K562 (cell line): Measurements from ENCODE around the gene TMEM164. TPM values are rescaled to one million over a fixed set of nuclear protein-coding genes. Genes with fewer than 3 reads are reported as not detected.

Experiments used
- ATAC-seq: fragments of 200-7000 bp; cut with Tn5 transposase; 3 replicates; pipeline ENCODE4 v1.9.1; 2020; ENCODE audit warnings: moderate library complexity
- BruUV-seq: library from RNA; stranded (reverse); fragments of 400-500 nt; replicated peaks from 2 replicates; lab custom pipeline; 2021; lab: Mats Ljungman, UMichigan
- CTCF ChIA-PET: fragments of 300-600 bp; formaldehyde crosslinking; extraction: SDS; loops from one replicate; lab custom pipeline; 2021; ENCODE audit warnings: low intra/inter-chr PET ratio; lab: Yijun Ruan, JAX
- POLR2A ChIA-PET: fragments of 300-600, 350-650 bp; sonication (Branson Sonifier 250); formaldehyde crosslinking; extraction: SDS; loops from one replicate; lab custom pipeline; 2021; ENCODE audit warnings: antibody characterized with exemption, inconsistent platforms; lab: Yijun Ruan, JAX
- DNase-seq, 4 experiments: peaks; one replicate each; pipeline versions ENCODE4 v3.0.0 to v3.0.0-alpha.2; 2011 to 2018; ENCODE audit warnings: low spot score in 3 of 4, mixed read lengths in 3 of 4; ENCODE audit errors: extremely low read depth in 1 of 4
- FAIRE-seq: peaks from 2 replicates; lab custom pipeline; 2011; peaks lifted over from hg19 to GRCh38; lab: Jason Lieb, UNC
- H2AFZ ChIP-seq: 2 replicates; pipeline ENCODE4 v1.6.0; 2011; ENCODE audit warnings: low read depth, low read length, control low read depth, inconsistent platforms
- H3K27ac ChIP-seq: fragments of 200-600 bp; 3 replicates; pipeline ENCODE4 v1.8.0; 2011; ENCODE audit warnings: low read depth, mild to moderate bottlenecking, control low read depth, inconsistent platforms, low read length, moderate library complexity, mixed read lengths; ENCODE audit errors: extremely low read depth
- H3K27me3 ChIP-seq, 2 experiments: fragments of 300-600 bp in 1 of 2; 2 replicates in 1 of 2; 3 replicates in 1 of 2; pipeline versions ENCODE4 v1.6.0 to v1.8.0; 2011; ENCODE audit warnings: inconsistent platforms in 2 of 2, low read length in 2 of 2, mild to moderate bottlenecking in 1 of 2, mixed read lengths in 1 of 2, moderate library complexity in 1 of 2; ENCODE audit not compliant: control insufficient read depth in 2 of 2, insufficient read depth in 2 of 2
- H3K36me3 ChIP-seq: fragments of 300-600 bp; 3 replicates; pipeline ENCODE4 v1.8.0; 2011; ENCODE audit warnings: mild to moderate bottlenecking, low read length, inconsistent platforms; ENCODE audit not compliant: control insufficient read depth, insufficient read depth
- H3K4me1 ChIP-seq, 2 experiments: fragments of 200-600 bp in 1 of 2; replicated peaks in 1 of 2; 2 replicates in 1 of 2; 3 replicates in 1 of 2; pipeline versions ENCODE4 v1.5.1 to v1.8.0; 2011; ENCODE audit warnings: inconsistent platforms in 2 of 2, low read length in 2 of 2, mild to moderate bottlenecking in 1 of 2, mixed read lengths in 1 of 2, moderate library complexity in 1 of 2; ENCODE audit not compliant: control insufficient read depth in 2 of 2, insufficient read depth in 2 of 2
- H3K4me2 ChIP-seq: 2 replicates; pipeline ENCODE4 v1.6.1; 2011; ENCODE audit warnings: low read length, control low read depth, inconsistent platforms, mixed read lengths; ENCODE audit not compliant: insufficient read depth
- H3K4me3 ChIP-seq: fragments of 200-600 bp; sonication (generic), shearing (Covaris generic); 2 replicates; pipeline ENCODE4 v1.5.1; 2016; ENCODE audit warnings: control low read depth, inconsistent platforms
- H3K79me2 ChIP-seq: fragments of 200-600 bp; 3 replicates; pipeline ENCODE4 v1.8.0; 2011; ENCODE audit warnings: low read length, inconsistent platforms; ENCODE audit not compliant: control insufficient read depth, insufficient read depth
- H3K9ac ChIP-seq, 2 experiments: 2 replicates each; pipeline versions ENCODE4 v1.6.0 to v1.6.1; 2011; ENCODE audit warnings: low read depth in 2 of 2, low read length in 2 of 2, control low read depth in 1 of 2, inconsistent platforms in 1 of 2, mild to moderate bottlenecking in 1 of 2, mixed read lengths in 1 of 2; ENCODE audit not compliant: insufficient read depth in 1 of 2
- H3K9me1 ChIP-seq: one replicate; pipeline ENCODE4 v1.6.0; 2011; ENCODE audit warnings: inconsistent platforms, mild to moderate bottlenecking, low read length, moderate library complexity; ENCODE audit not compliant: control insufficient read depth, insufficient read depth
- H3K9me3 ChIP-seq: replicated peaks from 2 replicates; pipeline ENCODE4 v1.5.1; 2011; ENCODE audit warnings: low read depth, low read length, inconsistent platforms; ENCODE audit not compliant: control insufficient read depth, insufficient read depth
- H4K20me1 ChIP-seq: replicated peaks from 2 replicates; pipeline ENCODE4 v1.6.1; 2011; ENCODE audit warnings: low read length, inconsistent platforms, mixed read lengths; ENCODE audit not compliant: control insufficient read depth, insufficient read depth
- ERF ChIP-seq: fragments of 450-650 bp; formaldehyde crosslinking; IDR thresholded peaks from 2 replicates; pipeline ENCODE4 v1.4.0; 2020; ENCODE audit warnings: mild to moderate bottlenecking, mixed read lengths
- KLF6 ChIP-seq: fragments of 250-450 bp; sonication (Bioruptor Pico); IDR thresholded peaks from 2 replicates; pipeline ENCODE4 v1.4.0; 2020; ENCODE audit warnings: mild to moderate bottlenecking, moderate library complexity, borderline replicate concordance
- PTRF ChIP-seq: fragments of 450-650 bp; IDR thresholded peaks from 2 replicates; pipeline ENCODE4 v1.6.1; 2016; ENCODE audit warnings: mild to moderate bottlenecking, missing genetic modification characterization, missing compliant biosample characterization
- RNF2 ChIP-seq: sonication (generic); IDR thresholded peaks from 2 replicates; pipeline ENCODE4 v1.6.1; 2016
- SETDB1 ChIP-seq: IDR thresholded peaks from one replicate; pipeline ENCODE4 v1.6.1; 2012; ENCODE audit warnings: low read length, control low read depth, inconsistent platforms
- SP2 ChIP-seq: IDR thresholded peaks from 2 replicates; pipeline ENCODE4 v1.6.1; 2011; ENCODE audit warnings: mild to moderate bottlenecking, low read depth, low read length, moderate library complexity; ENCODE audit not compliant: poor library complexity, severe bottlenecking; ENCODE audit errors: extremely low read depth
- USF2 ChIP-seq: sonication (generic); formaldehyde crosslinking; IDR thresholded peaks from 2 replicates; pipeline ENCODE4 v1.5.0; 2020; ENCODE audit warnings: missing genetic modification reagents
- ZBTB1 ChIP-seq: sonication (generic); formaldehyde crosslinking; IDR thresholded peaks from 2 replicates; pipeline ENCODE4 v1.8.1; 2023; ENCODE audit warnings: missing genetic modification reagents, low read depth, mild to moderate bottlenecking, borderline replicate concordance
- ZNF398 ChIP-seq: fragments of 250-450 bp; sonication (Bioruptor Pico); IDR thresholded peaks from 2 replicates; pipeline ENCODE4 v1.8.0; 2021; ENCODE audit warnings: moderate library complexity, mild to moderate bottlenecking, inconsistent platforms
- ZNF778 ChIP-seq: fragments of 450-650 bp; formaldehyde crosslinking; IDR thresholded peaks from 2 replicates; pipeline ENCODE4 v1.4.0; 2020; ENCODE audit warnings: mild to moderate bottlenecking, moderate library complexity
- WGBS: fragments of 100-300 bp; shearing (Covaris generic); methylation state at CpG from one replicate; pipeline ENCODE4 v1.1.6; 2016; ENCODE audit warnings: low coverage, mixed read lengths; ENCODE audit not compliant: insufficient coverage; ENCODE audit errors: missing lambda C conversion rate; 5-methylcytosine and 5-hydroxymethylcytosine counted together
- in situ Hi-C: fragments of 300-500 bp; cut with MboI; formaldehyde crosslinking; loops from 4 replicates; pipeline ENCODE4 v1.15.0; 2018; ENCODE audit warnings: inconsistent platforms, mixed read lengths
- intact Hi-C: fragments of 100-400 bp; cut with micrococcal nuclease; formaldehyde crosslinking; loops from 2 replicates; pipeline ENCODE4 v1.14.2; 2022
- polyA plus RNA-seq, 8 experiments: library from polyadenylated mRNA; depleted of rRNA in 4 of 8; stranded (reverse) in 5 of 8; unstranded in 3 of 8; fragments of >200 nt; fragmentation: Nextera tagmentation in 2 of 8; fragmentation: Illumina TruSeq in 1 of 8; extraction: Ambion mirVana in 2 of 8; extraction: Trizol in 1 of 8; gene quantifications; 2 replicates each; pipeline versions ENCODE4 v1.2.1 to v1.2.3, GENCODE V29; 2011 to 2014; ENCODE audit warnings: inconsistent platforms in 1 of 8, missing spikeins in 1 of 8
- total RNA-seq, 7 experiments: library from RNA; depleted of rRNA in 6 of 7; stranded (reverse); fragments of >200 nt in 6 of 7; fragmentation: Illumina TruSeq in 2 of 7; extraction: Trizol in 2 of 7; gene quantifications; 2 replicates each; pipeline versions ENCODE4 v1.2.1 to v1.2.3, GENCODE V29; 2011 to 2021; ENCODE audit warnings: low replicate concordance in 1 of 7

Gene TMEM164
- total and polyA plus RNA-seq, 9 of the 15 experiments (the other 6 are each of a cell fraction or from before 2014, with no cell fraction given): 2.4 to 57.3 (median 23.1) TPM

GRCh38 chrX:110180928-110181310 lies 178.0 kb downstream of the TMEM164 start:
- no peak overlapping the region for H3K4me2 ChIP-seq
- POLR2A ChIA-PET: interaction anchor here (0.6 kb wide), 1 partner anchor 22 kb away, joined by 4 read pairs; no protein-coding TSS in a partner anchor
- H2AFZ ChIP-seq: no peak overlapping the region
- H3K27ac ChIP-seq: no peak overlapping the region
- peaks cover 23% of the 10 kb centered on the region; the same call in 2 of the 3 replicates for H3K36me3 ChIP-seq
- CTCF ChIA-PET: no interaction called here
- in situ Hi-C loops (no loop called here), intact Hi-C loops (no loop called here)
- H3K27me3 ChIP-seq: no peaks in the 10 kb centered on the region
- FAIRE-seq: no peak
- no peak for DNase-seq
- peaks cover 12% of the 10 kb centered on the region for H3K79me2 ChIP-seq
- H3K4me1 ChIP-seq: peaks cover 24 to 41% of the 10 kb centered on the region in 2 experiments
- BruUV-seq: no TSS peak
- TF ChIP-seq KLF6 (CRISPR knock-in tag) (no peak), ERF (no peak), PTRF (tag) (no peak), SETDB1 (no peak), USF2 (CRISPR knock-in tag) (no peak), ZNF778 (no peak), ZNF398 (CRISPR knock-in tag) (no peak), ZBTB1 (no peak), SP2 (no peak), RNF2 (no peak)
- no peaks in the 10 kb centered on the region for H4K20me1 ChIP-seq
- WGBS: 63% methylated on average over 6 of the region's 6 CpGs
- H3K4me3 ChIP-seq: no peak overlapping the region
- H3K9me3 ChIP-seq: no peaks in the 10 kb centered on the region; the same call in 1 of the 2 replicates
- no peak overlapping the region for H3K9ac ChIP-seq
- ATAC-seq: no peak
- peaks cover 4% of the 10 kb centered on the region for H3K9me1 ChIP-seq
